Breast epithelium (tissue), 4 donors: Measurements from ENCODE around the gene ACOXL. TPM values are rescaled to one million over a fixed set of nuclear protein-coding genes. Genes with fewer than 3 reads are reported as not detected.

Experiments
- DNase-seq, 2 donors: peaks; one replicate each; pipeline ENCODE4 v3.0.0-alpha.2; 2019; ENCODE audit warnings: low spot score in 2 of 2
- H3K27ac ChIP-seq, 2 donors: fragments of 200-600 bp; sonication (generic) in 1 of 2; one replicate each; pipeline ENCODE4 v1.5.1; 2016 to 2019; ENCODE audit warnings: mild to moderate bottlenecking in 1 of 2
- H3K27me3 ChIP-seq, 2 donors: fragments of 200-600 bp; sonication (generic) in 1 of 2; one replicate each; pipeline versions ENCODE4 v1.5.1 to v1.6.0; 2017 to 2019; ENCODE audit warnings: control low read depth in 1 of 2, mild to moderate bottlenecking in 1 of 2
- H3K36me3 ChIP-seq: fragments of 200-600 bp; one replicate; pipeline ENCODE4 v1.5.1; 2019
- H3K4me1 ChIP-seq, 2 donors: fragments of 200-600 bp; sonication (generic); one replicate each; pipeline ENCODE4 v1.5.1; 2016 to 2019; ENCODE audit warnings: control low read depth in 1 of 2
- H3K4me3 ChIP-seq, 3 donors: fragments of 200-600 bp; sonication (generic); 1 replicate in 2 of 3; 2 replicates in 1 of 3; pipeline ENCODE4 v1.5.1; 2016 to 2019; ENCODE audit warnings: mild to moderate bottlenecking in 3 of 3, moderate library complexity in 2 of 3
- H3K9me3 ChIP-seq, 2 donors: fragments of 200-600 bp; sonication (generic) in 1 of 2; one replicate each; pipeline ENCODE4 v1.5.1; 2016 to 2019; ENCODE audit warnings: control low read depth in 1 of 2
- CTCF ChIP-seq, 3 donors: fragments of 450-650 bp; IDR thresholded peaks; one replicate each; pipeline ENCODE4 v1.5.1; 2016 to 2017; ENCODE audit warnings: antibody characterized with exemption in 3 of 3, mild to moderate bottlenecking in 3 of 3, moderate library complexity in 3 of 3
- POLR2A ChIP-seq: fragments of 450-650 bp; IDR thresholded peaks from one replicate; pipeline ENCODE4 v1.6.1; 2016; ENCODE audit warnings: antibody characterized with exemption, mild to moderate bottlenecking, moderate library complexity
- POLR2AphosphoS5 ChIP-seq, 3 donors: sonication (generic); formaldehyde crosslinking; IDR thresholded peaks; one replicate each; pipeline ENCODE4 v1.6.1; 2017; ENCODE audit warnings: antibody characterized with exemption in 3 of 3
- intact Hi-C: fragments of 100-400 bp; cut with DNase I; formaldehyde crosslinking; loops from one replicate; pipeline ENCODE4 v1.15.1; 2023; ENCODE audit warnings: low total_unique reads
- total RNA-seq, 3 donors: library from RNA; depleted of rRNA; stranded (reverse); fragments of >200 nt; gene quantifications; one replicate each; pipeline ENCODE4 v1.1.0, GENCODE V29; 2016

The ACOXL gene
- total RNA-seq, 3 donors from 2014 or later: not detected

- Histone ChIP-seq H3K36me3 (no peaks in the 10 kb centered on the region), H3K4me1 (no peaks in the 10 kb centered on the region), H3K27ac (no peak overlapping the region), H3K27me3 (no peaks in the 10 kb centered on the region), H3K4me3 (no peak overlapping the region), H3K9me3 (no peaks in the 10 kb centered on the region)
- DNase-seq: no peak
- TF ChIP-seq POLR2A: no peak
- no peak for TF ChIP-seq CTCF (IDR thresholded peaks at IDR 0.05)
- no peak for TF ChIP-seq POLR2AphosphoS5 (IDR thresholded peaks at IDR 0.05)
- intact Hi-C loops: no loop called here
Observed at GRCh38 chr2:111039628-111040383, 307.4 kb downstream of the ACOXL start.

- no peak for DNase-seq
- TF ChIP-seq CTCF (IDR thresholded peaks at IDR 0.05) (no peak), POLR2A (no peak)
- Histone ChIP-seq H3K4me1 (no peaks in the 10 kb centered on the region), H3K36me3 (no peaks in the 10 kb centered on the region), H3K9me3 (no peaks in the 10 kb centered on the region), H3K27me3 (no peaks in the 10 kb centered on the region), H3K4me3 (no peak overlapping the region), H3K27ac (no peak overlapping the region)
- intact Hi-C loops: no loop called here
Observed at GRCh38 chr2:111041398-111042202, 309.2 kb downstream of the ACOXL start.

GRCh38 chr2:111042261-111042660 is 309.9 kb downstream of the ACOXL start:
- no peak overlapping the region for H3K4me3 ChIP-seq
- no peak for TF ChIP-seq CTCF (IDR thresholded peaks at IDR 0.05)
- TF ChIP-seq POLR2AphosphoS5 (IDR thresholded peaks at IDR 0.05): no peak
- TF ChIP-seq POLR2A: no peak
- no peak for DNase-seq

GRCh38 chr2:111042772-111043771 is 310.7 kb downstream of the ACOXL start:
- no peaks in the 10 kb centered on the region for H3K36me3 ChIP-seq
- H3K27ac ChIP-seq: no peak overlapping the region
- intact Hi-C loops: no loop called here
- no peaks in the 10 kb centered on the region for H3K27me3 ChIP-seq
- TF ChIP-seq POLR2A (no peak), CTCF (IDR thresholded peaks at IDR 0.05) (no peak), POLR2AphosphoS5 (IDR thresholded peaks at IDR 0.05) (no peak)
- no peak for DNase-seq
- no peaks in the 10 kb centered on the region for H3K9me3 ChIP-seq
- no peaks in the 10 kb centered on the region for H3K4me1 ChIP-seq
- H3K4me3 ChIP-seq: no peak overlapping the region

More at GRCh38 chr2:111042261-111042660, 309.9 kb downstream of the ACOXL start:
- H3K4me1 ChIP-seq: no peaks in the 10 kb centered on the region
- no peaks in the 10 kb centered on the region for H3K36me3 ChIP-seq
- H3K9me3 ChIP-seq: no peaks in the 10 kb centered on the region
- H3K27me3 ChIP-seq: no peaks in the 10 kb centered on the region
- intact Hi-C loops: no loop called here
- H3K27ac ChIP-seq: no peak overlapping the region
